Mesendoderm (in vitro differentiated cells): Measurements from ENCODE around the gene ZNF772. TPM values are rescaled to one million over a fixed set of nuclear protein-coding genes. Genes with fewer than 3 reads are reported as not detected.

ENCODE experiments used
- DNase-seq: peaks from one replicate; pipeline ENCODE4 v3.0.0; 2013
- H2AK5ac ChIP-seq: 2 replicates; pipeline ENCODE4 v1.6.1; 2013; ENCODE audit warnings: low read length, inconsistent platforms
- H2BK120ac ChIP-seq: 2 replicates; pipeline ENCODE4 v1.6.1; 2013; ENCODE audit warnings: low read depth, mild to moderate bottlenecking, low read length, moderate library complexity, mixed read lengths
- H2BK15ac ChIP-seq: replicated peaks from 2 replicates; pipeline ENCODE4 v1.6.1; 2013; ENCODE audit warnings: low read depth, mild to moderate bottlenecking, moderate library complexity
- H2BK5ac ChIP-seq: 2 replicates; pipeline ENCODE4 v1.6.1; 2013; ENCODE audit warnings: low read length, inconsistent platforms
- H3K18ac ChIP-seq: 2 replicates; pipeline ENCODE4 v1.6.1; 2013; ENCODE audit warnings: mild to moderate bottlenecking, low read length, mixed read lengths
- H3K23ac ChIP-seq: one replicate; pipeline ENCODE4 v1.6.1; 2013; ENCODE audit warnings: low read length
- H3K27ac ChIP-seq: 2 replicates; pipeline ENCODE4 v1.5.1; 2013; ENCODE audit warnings: low read depth, mild to moderate bottlenecking, inconsistent platforms, low read length, moderate library complexity
- H3K27me3 ChIP-seq: 2 replicates; pipeline ENCODE4 v1.6.1; 2013; ENCODE audit warnings: low read length, control low read depth, mild to moderate bottlenecking, inconsistent platforms; ENCODE audit not compliant: insufficient read depth, poor library complexity
- H3K36me3 ChIP-seq: 2 replicates; pipeline ENCODE4 v1.6.1; 2013; ENCODE audit warnings: low read length, inconsistent platforms; ENCODE audit not compliant: control insufficient read depth, insufficient read depth
- H3K4ac ChIP-seq: one replicate; pipeline ENCODE4 v1.6.1; 2013; ENCODE audit warnings: low read depth, mild to moderate bottlenecking, low read length, moderate library complexity
- H3K4me1 ChIP-seq: 2 replicates; pipeline ENCODE4 v1.6.1; 2013; ENCODE audit warnings: low read depth, low read length, inconsistent platforms; ENCODE audit not compliant: control insufficient read depth
- H3K4me2 ChIP-seq: 2 replicates; pipeline ENCODE4 v1.6.1; 2013; ENCODE audit warnings: low read length
- H3K4me3 ChIP-seq: 2 replicates; pipeline ENCODE4 v1.5.1; 2013; ENCODE audit warnings: mild to moderate bottlenecking, low read length
- H3K56ac ChIP-seq: one replicate; pipeline ENCODE4 v1.6.1; 2013; ENCODE audit warnings: low read length
- H3K79me1 ChIP-seq: 2 replicates; pipeline ENCODE4 v1.6.1; 2013; ENCODE audit warnings: low read length, inconsistent platforms
- H3K79me2 ChIP-seq: 2 replicates; pipeline ENCODE4 v1.6.1; 2013; ENCODE audit warnings: mild to moderate bottlenecking, low read length; ENCODE audit not compliant: control insufficient read depth, insufficient read depth
- H3K9ac ChIP-seq: 2 replicates; pipeline ENCODE4 v1.6.1; 2013; ENCODE audit warnings: low read length, inconsistent platforms
- H4K5ac ChIP-seq: one replicate; pipeline ENCODE4 v1.6.1; 2013; ENCODE audit warnings: low read length
- H4K8ac ChIP-seq: one replicate; pipeline ENCODE4 v1.6.1; 2013; ENCODE audit warnings: low read depth, mild to moderate bottlenecking, control low read depth, low read length, moderate library complexity
- WGBS: extraction: QIAGEN DNeasy Blood & Tissue Kit; methylation state at CpG from one replicate; pipeline ENCODE4 v1.1.7; 2013; ENCODE audit warnings: low lambda C conversion rate, missing lambda C conversion rate; ENCODE audit not compliant: insufficient coverage; ENCODE audit errors: extremely low coverage; 5-methylcytosine and 5-hydroxymethylcytosine counted together
- small RNA-seq: library from polyadenylated mRNA; stranded (forward); fragments of <200 nt; extraction: miRNeasy Mini kit (QIAGEN cat#:217004); gene quantifications from one replicate; pipeline ENCODE3, GENCODE V24; 2013; ENCODE audit not compliant: insufficient read depth

ZNF772 gene

DNA sequence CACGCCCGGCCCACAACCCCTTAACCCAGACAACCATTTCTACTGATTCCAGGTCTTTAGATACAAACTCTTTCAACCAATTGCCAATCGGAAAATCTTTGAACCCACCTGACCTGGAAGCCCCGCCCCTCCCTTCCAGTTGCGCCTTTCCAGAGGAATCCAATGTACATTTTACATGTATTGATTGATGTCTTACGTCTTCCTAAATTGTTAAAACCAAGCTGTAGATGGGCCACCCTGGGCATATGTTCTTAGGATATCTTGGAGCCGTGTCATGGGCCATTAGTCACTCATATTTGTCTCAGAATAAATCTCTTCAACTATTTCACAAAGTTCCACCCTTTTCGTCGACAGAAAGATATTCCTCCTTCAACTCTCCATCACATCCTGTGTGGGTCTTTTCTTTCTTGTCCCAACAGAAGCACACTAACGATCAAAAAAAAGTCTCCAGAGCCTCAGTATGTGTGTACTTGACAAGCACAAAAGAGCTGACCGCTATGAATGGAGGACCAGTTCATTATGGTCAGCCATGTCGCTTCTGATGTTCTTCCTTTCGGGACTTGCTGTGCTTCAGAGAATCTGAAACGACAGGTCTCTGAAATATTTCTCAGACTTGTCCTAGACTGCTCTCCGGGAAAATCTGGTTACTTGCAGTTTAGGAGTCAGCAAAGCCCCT, 42.8 kb downstream of the ZNF772 start:
- H3K79me2 ChIP-seq, result peaks cover 31% of the 10 kb centered on the region
- no peak overlapping the region for H2BK120ac ChIP-seq
- no peaks in the 10 kb centered on the region for H3K36me3 ChIP-seq
- H3K18ac ChIP-seq, result peak overlapping the region; percentile 62
- H4K5ac ChIP-seq, result no peak overlapping the region
- H2AK5ac ChIP-seq, result no peak overlapping the region
- WGBS, result no CpG with 5 or more reads among the region's 15 CpGs
- H3K4me2 ChIP-seq, result peak overlapping the region; percentile 34
- H3K23ac ChIP-seq, result no peak overlapping the region
- H3K4me3 ChIP-seq, result peak overlapping the region; percentile 67
- peak; percentile 15 for DNase-seq
- no peak overlapping the region for H2BK15ac ChIP-seq
- no peak overlapping the region for H3K27ac ChIP-seq
- peak overlapping the region; percentile 76 for H3K9ac ChIP-seq
- peak overlapping the region; percentile 59 for H3K56ac ChIP-seq
- H3K27me3 ChIP-seq, result no peaks in the 10 kb centered on the region
- H2BK5ac ChIP-seq, result no peak overlapping the region
- H3K79me1 ChIP-seq, result peaks cover 23% of the 10 kb centered on the region
- peak overlapping the region; percentile 94 for H4K8ac ChIP-seq
- peaks cover 6% of the 10 kb centered on the region for H3K4me1 ChIP-seq
- H3K4ac ChIP-seq, result no peak overlapping the region

GRCh38 chr19:57421037-57421436, 56.3 kb downstream of the ZNF772 start:
- no peak for DNase-seq
- Histone ChIP-seq H3K18ac (no peak overlapping the region), H3K4me2 (no peak overlapping the region), H3K9ac (no peak overlapping the region), H3K4ac (no peak overlapping the region), H2BK5ac (no peak overlapping the region), H3K27me3 (no peaks in the 10 kb centered on the region), H3K4me1 (no peaks in the 10 kb centered on the region), H4K8ac (no peak overlapping the region), H3K79me2 (no peaks in the 10 kb centered on the region), H3K23ac (no peak overlapping the region), H3K79me1 (peaks cover 1% of the 10 kb centered on the region), H2BK15ac (no peak overlapping the region), H2AK5ac (no peak overlapping the region), H3K27ac (no peak overlapping the region), H2BK120ac (no peak overlapping the region), H3K56ac (no peak overlapping the region), H3K36me3 (peaks cover 4% of the 10 kb centered on the region), H3K4me3 (no peak overlapping the region), H4K5ac (no peak overlapping the region)
- no CpG with 5 or more reads among the region's 3 CpGs for WGBS

DNA sequence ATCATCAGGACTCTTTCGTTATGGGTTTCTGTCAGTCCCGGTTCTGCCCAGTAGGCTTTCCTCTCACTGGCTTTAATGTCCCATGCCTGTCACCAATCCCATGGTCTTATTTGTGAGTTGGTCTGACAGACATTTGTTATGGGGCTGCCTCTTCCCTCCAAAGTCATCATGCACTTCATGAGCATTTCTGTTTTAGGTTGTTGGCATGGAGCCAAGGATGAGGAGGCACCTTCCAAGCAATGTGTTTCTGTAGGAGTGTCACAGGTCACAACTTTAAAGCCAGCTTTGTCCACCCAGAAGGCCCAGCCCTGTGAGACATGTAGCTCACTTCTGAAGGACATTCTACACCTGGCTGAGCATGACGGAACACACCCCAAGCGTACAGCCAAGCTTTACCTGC, 57.9 kb downstream of the ZNF772 start:
- no peaks in the 10 kb centered on the region for H3K4me1 ChIP-seq
- H3K56ac ChIP-seq, result no peak overlapping the region
- H3K4ac ChIP-seq, result no peak overlapping the region
- H4K8ac ChIP-seq, result no peak overlapping the region
- no peak overlapping the region for H2BK15ac ChIP-seq
- H3K4me3 ChIP-seq, result no peak overlapping the region
- no peaks in the 10 kb centered on the region for H3K27me3 ChIP-seq
- no peak overlapping the region for H4K5ac ChIP-seq
- H3K79me2 ChIP-seq, result no peaks in the 10 kb centered on the region
- DNase-seq, result no peak
- no peak overlapping the region for H3K27ac ChIP-seq
- H3K36me3 ChIP-seq, result peaks cover 4% of the 10 kb centered on the region
- peaks cover 2% of the 10 kb centered on the region for H3K79me1 ChIP-seq
- no peak overlapping the region for H3K18ac ChIP-seq
- no peak overlapping the region for H2BK5ac ChIP-seq
- no peak overlapping the region for H3K4me2 ChIP-seq
- no peak overlapping the region for H2AK5ac ChIP-seq
- no peak overlapping the region for H3K9ac ChIP-seq
- no peak overlapping the region for H3K23ac ChIP-seq
- no peak overlapping the region for H2BK120ac ChIP-seq
- WGBS, result no CpG with 5 or more reads among the region's 4 CpGs

Small RNA genes within 50 kb of the gene (small RNA-seq; reads per million reads assigned to genes)
- not detected for gene VN1R107P
